Loucy (cell line): ENCODE data around the gene GCNT4.

Source experiments
- H2AFZ ChIP-seq: fragments of 200-600 bp; sonication (generic); 2 replicates; pipeline ENCODE4 v1.6.0; 2016; ENCODE audit warnings: antibody characterized with exemption, mild to moderate bottlenecking, low read length, moderate library complexity
- H3F3A ChIP-seq: fragments of 200-600 bp; 2 replicates; pipeline ENCODE4 v1.6.0; 2016; ENCODE audit warnings: antibody characterized with exemption, low read depth, mild to moderate bottlenecking
- H3K27me3 ChIP-seq: fragments of 200-600 bp; sonication (generic); 2 replicates; pipeline ENCODE4 v1.6.1; 2014; ENCODE audit warnings: low read length, mild to moderate bottlenecking; ENCODE audit not compliant: insufficient read depth, poor library complexity, severe bottlenecking
- H3K36me3 ChIP-seq: fragments of 200-600 bp; sonication (generic); 2 replicates; pipeline ENCODE4 v1.6.1; 2016; ENCODE audit warnings: low read length; ENCODE audit not compliant: insufficient read depth
- H3K4me1 ChIP-seq: fragments of 200-600 bp; sonication (generic); 2 replicates; pipeline ENCODE4 v1.5.1; 2014; ENCODE audit warnings: low read length, mild to moderate bottlenecking; ENCODE audit not compliant: insufficient read depth, poor library complexity, severe bottlenecking
- H3K4me2 ChIP-seq: fragments of 200-600 bp; sonication (generic); 2 replicates; pipeline ENCODE4 v1.6.0; 2014; ENCODE audit warnings: antibody characterized with exemption, low read length, low read depth, mild to moderate bottlenecking; ENCODE audit not compliant: poor library complexity, severe bottlenecking
- H3K4me3 ChIP-seq: fragments of 200-600 bp; sonication (generic); 2 replicates; pipeline ENCODE4 v1.5.1; 2014; ENCODE audit warnings: low read length, mild to moderate bottlenecking, mixed read lengths; ENCODE audit not compliant: poor library complexity, severe bottlenecking
- H3K79me2 ChIP-seq: fragments of 200-600 bp; sonication (generic); 2 replicates; pipeline ENCODE4 v1.6.1; 2014; ENCODE audit warnings: low read length; ENCODE audit not compliant: insufficient read depth
- H3K9ac ChIP-seq: fragments of 200-600 bp; sonication (generic); 2 replicates; pipeline ENCODE4 v1.6.0; 2014; ENCODE audit warnings: mild to moderate bottlenecking, low read depth, low read length, moderate library complexity; ENCODE audit not compliant: poor library complexity, severe bottlenecking
- H3K9me2 ChIP-seq: fragments of 200-600 bp; sonication (generic); replicated peaks from 2 replicates; pipeline ENCODE4 v1.6.1; 2016; ENCODE audit warnings: low read depth, low read length, mixed read lengths
- H3K9me3 ChIP-seq: fragments of 200-600 bp; sonication (generic); 2 replicates; pipeline ENCODE4 v1.6.1; 2014; ENCODE audit warnings: mild to moderate bottlenecking, antibody characterized with exemption, low read length, low read depth; ENCODE audit not compliant: insufficient read depth
- H4K20me1 ChIP-seq: fragments of 200-600 bp; sonication (generic); 2 replicates; pipeline ENCODE4 v1.6.0; 2014; ENCODE audit warnings: antibody characterized with exemption, low read length, mild to moderate bottlenecking; ENCODE audit not compliant: insufficient read depth, poor library complexity, severe bottlenecking
- EZH2phosphoT487 ChIP-seq: fragments of 200-600 bp; IDR thresholded peaks from 2 replicates; pipeline ENCODE4 v1.6.1; 2018; ENCODE audit warnings: antibody characterized with exemption, mild to moderate bottlenecking, moderate library complexity, borderline replicate concordance
- TF ChIP-seq, protein P1 (sequence below): fragments of 200-600 bp; sonication (generic); conservative IDR thresholded peaks from 2 replicates; pipeline ENCODE4 v1.5.1; 2014; ENCODE audit warnings: mild to moderate bottlenecking, antibody characterized with exemption, low read length

Gene GCNT4

DNA sequence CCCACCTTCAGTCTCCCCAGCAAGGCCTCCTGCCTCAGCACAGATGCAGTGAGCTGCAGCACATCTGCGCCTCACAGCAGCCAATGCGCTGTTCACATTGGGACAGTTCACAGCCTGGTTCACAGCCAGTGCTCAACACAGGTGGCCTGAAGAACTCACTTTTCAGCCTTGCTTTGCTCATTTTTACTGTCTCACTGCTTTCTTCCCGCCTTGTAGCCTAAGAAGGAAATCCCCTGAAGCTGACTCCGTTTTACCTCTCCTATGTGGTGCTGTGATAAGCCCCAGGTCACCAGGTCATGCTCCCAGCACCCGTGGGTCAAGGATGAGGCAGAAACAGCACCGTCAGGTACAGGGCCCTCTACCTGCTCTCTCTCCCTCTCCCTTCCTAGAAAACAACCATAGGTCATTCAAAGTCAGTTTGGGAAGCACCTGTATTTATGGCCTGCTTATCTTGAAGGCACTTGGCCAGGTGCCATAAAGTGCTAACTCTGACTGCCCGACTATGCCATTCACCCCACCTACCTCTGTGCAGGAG lies 1.1 kb downstream of the GCNT4 start:
- H3K4me2 ChIP-seq, result peak overlapping the region; percentile 88
- no peaks in the 10 kb centered on the region; the same call in 1 of the 2 replicates for H3F3A ChIP-seq
- no peaks in the 10 kb centered on the region for H3K27me3 ChIP-seq
- H4K20me1 ChIP-seq, result no peaks in the 10 kb centered on the region
- peak overlapping the region; percentile 90 for H3K4me3 ChIP-seq
- no peaks in the 10 kb centered on the region for H3K9me2 ChIP-seq
- no peaks in the 10 kb centered on the region for H3K36me3 ChIP-seq
- peak overlapping the region; percentile 94 for H3K9ac ChIP-seq
- no peak for TF ChIP-seq EZH2phosphoT487
- TF ChIP-seq, protein P1, sequence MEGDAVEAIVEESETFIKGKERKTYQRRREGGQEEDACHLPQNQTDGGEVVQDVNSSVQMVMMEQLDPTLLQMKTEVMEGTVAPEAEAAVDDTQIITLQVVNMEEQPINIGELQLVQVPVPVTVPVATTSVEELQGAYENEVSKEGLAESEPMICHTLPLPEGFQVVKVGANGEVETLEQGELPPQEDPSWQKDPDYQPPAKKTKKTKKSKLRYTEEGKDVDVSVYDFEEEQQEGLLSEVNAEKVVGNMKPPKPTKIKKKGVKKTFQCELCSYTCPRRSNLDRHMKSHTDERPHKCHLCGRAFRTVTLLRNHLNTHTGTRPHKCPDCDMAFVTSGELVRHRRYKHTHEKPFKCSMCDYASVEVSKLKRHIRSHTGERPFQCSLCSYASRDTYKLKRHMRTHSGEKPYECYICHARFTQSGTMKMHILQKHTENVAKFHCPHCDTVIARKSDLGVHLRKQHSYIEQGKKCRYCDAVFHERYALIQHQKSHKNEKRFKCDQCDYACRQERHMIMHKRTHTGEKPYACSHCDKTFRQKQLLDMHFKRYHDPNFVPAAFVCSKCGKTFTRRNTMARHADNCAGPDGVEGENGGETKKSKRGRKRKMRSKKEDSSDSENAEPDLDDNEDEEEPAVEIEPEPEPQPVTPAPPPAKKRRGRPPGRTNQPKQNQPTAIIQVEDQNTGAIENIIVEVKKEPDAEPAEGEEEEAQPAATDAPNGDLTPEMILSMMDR, result no peak
- no peaks in the 10 kb centered on the region for H3K9me3 ChIP-seq
- H3K79me2 ChIP-seq, result peaks cover 79% of the 10 kb centered on the region
- H2AFZ ChIP-seq, result no peak overlapping the region
- peaks cover 85% of the 10 kb centered on the region for H3K4me1 ChIP-seq

DNA sequence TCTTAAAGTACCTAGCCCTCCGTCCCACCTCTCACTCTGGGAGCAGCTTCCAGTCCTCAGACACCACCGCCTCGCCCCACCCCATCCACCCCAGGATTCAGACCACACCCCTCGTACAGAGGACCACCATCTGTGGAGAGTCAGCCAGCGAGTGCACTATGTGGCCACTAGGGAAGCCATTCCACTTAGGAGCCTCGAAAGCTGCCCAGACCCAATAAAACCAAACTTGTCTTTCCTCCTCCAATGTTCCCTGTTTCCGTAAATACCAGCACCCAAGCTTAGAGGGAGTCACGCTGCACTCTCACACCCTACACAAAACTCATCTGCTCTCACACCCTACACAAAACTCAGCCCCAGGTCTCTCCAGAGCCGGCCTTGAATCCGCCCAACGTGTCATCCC lies 1.9 kb downstream of the GCNT4 start:
- H3K4me3 ChIP-seq, result peak overlapping the region; percentile 90

DNA sequence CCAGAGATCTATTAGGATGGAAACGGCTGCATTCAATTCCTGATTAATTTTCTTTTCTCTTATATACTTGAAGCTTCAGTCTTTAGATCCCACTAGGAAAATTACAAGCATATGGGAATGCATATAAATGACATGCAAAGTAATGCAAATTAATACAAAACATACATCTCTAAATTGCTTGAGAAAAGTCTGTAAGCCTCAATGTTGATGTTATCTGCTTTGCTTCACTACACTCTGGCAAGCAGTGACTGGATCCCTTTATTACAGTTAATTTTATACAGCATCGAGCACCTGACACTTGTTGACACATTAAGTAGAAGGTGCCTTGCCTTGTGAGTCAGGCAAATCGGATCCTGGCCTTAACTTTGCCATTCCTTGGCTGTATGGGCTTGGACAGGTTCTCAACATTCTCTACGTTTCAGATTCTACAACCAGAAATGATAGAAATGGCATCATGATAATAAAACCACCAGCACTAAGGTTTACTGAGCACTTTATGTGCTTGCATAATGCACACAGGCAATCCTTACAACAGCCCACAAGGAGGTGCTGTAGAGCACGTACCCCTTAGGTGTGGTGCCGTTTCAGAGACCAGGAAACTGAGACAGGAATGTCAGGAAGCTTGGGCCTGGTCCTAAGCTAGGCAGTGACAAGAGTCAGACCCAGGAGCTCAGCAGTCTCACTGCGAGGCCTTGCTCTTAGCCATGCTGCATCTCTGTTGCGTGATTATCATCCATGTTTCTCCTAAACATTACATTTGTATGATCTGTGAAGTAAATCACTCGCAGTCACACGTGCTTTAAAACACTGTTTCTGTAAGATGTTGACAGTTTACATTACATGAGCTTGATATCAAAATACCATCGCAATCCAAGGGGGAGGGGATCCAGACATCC lies 2.7 kb downstream of the GCNT4 start:
- no peak for TF ChIP-seq EZH2phosphoT487
- TF ChIP-seq, protein P1, result peak; percentile 92
- Histone ChIP-seq H3K4me1 (peaks cover 84% of the 10 kb centered on the region), H3K36me3 (peaks cover 11% of the 10 kb centered on the region; the same call in 1 of the 2 replicates), H3K4me3 (peak overlapping the region; percentile 90), H3F3A (no peaks in the 10 kb centered on the region), H2AFZ (peak overlapping the region; percentile 16; the same call in 1 of the 2 replicates), H3K9me2 (no peaks in the 10 kb centered on the region), H3K9me3 (no peaks in the 10 kb centered on the region), H3K27me3 (no peaks in the 10 kb centered on the region), H3K79me2 (peaks cover 86% of the 10 kb centered on the region), H3K4me2 (peak overlapping the region; percentile 88), H4K20me1 (no peaks in the 10 kb centered on the region), H3K9ac (peak overlapping the region; percentile 94)

More for the DNA sequence above, 1.9 kb downstream of the GCNT4 start:
- Histone ChIP-seq H3K9ac (peak overlapping the region; percentile 94), H2AFZ (no peak overlapping the region; the same call in 1 of the 2 replicates), H3K36me3 (peaks cover 7% of the 10 kb centered on the region; the same call in 1 of the 2 replicates), H3K9me3 (no peaks in the 10 kb centered on the region), H3F3A (no peaks in the 10 kb centered on the region), H4K20me1 (no peaks in the 10 kb centered on the region), H3K27me3 (no peaks in the 10 kb centered on the region), H3K4me2 (peak overlapping the region; percentile 88), H3K9me2 (no peaks in the 10 kb centered on the region), H3K79me2 (peaks cover 86% of the 10 kb centered on the region), H3K4me1 (peaks cover 84% of the 10 kb centered on the region)
- no peak for TF ChIP-seq EZH2phosphoT487
- TF ChIP-seq, protein P1, result peak; percentile 39
